CD1c-positive myeloid dendritic cell (primary cell): ENCODE data around the gene STX10.
"Not testable (repeated sequence)": the region's sequence is repeated elsewhere in the genome, so short reads cannot be mapped to it uniquely, and the experiment has no call there.

ENCODE experiments used
- DNase-seq: peaks from one replicate; pipeline ENCODE4 v3.0.0-alpha.2; 2016; ENCODE audit errors: extremely low spot score

The STX10 gene

DNA sequence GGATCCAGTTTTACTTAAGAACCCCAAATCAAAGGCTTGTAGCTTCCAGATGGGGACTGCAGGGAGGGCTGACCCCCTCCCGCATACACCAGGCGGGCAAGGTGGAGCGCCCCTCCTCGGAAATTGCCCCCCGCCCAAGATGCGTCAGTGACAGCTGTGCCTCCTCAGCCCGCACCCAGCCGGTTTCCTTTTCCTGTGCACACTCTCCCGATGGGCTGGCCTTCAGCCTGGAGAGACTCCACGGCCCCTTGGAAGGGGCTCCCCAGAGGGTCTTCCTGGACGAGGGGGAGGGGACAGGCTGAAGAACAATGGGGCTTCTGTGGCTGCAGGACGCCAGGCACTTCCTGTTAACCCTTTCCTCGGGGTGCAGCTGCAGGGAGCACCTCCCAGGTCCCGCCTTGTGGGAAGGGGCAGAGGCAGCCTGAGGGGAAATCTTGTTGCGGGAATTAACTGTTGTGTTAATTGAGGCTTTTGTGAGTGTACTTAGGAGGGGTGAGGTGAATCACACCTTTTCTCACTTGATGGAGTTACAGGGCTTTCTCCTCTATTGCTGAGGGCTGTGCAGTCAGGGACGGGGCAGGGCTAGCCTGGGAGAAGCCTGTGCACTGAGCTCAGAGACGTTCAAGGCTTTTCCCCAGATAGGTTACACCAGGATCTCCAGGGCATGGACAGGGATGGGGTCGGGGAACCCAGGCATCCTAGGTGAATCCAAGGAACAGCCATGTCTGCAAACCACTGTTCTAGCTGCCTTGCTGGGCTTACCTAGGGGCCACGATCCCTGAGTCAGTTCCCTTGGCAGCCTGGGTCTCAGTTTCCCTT, 14.4 kb upstream of the STX10 start:
- DNase-seq = no peak

DNA sequence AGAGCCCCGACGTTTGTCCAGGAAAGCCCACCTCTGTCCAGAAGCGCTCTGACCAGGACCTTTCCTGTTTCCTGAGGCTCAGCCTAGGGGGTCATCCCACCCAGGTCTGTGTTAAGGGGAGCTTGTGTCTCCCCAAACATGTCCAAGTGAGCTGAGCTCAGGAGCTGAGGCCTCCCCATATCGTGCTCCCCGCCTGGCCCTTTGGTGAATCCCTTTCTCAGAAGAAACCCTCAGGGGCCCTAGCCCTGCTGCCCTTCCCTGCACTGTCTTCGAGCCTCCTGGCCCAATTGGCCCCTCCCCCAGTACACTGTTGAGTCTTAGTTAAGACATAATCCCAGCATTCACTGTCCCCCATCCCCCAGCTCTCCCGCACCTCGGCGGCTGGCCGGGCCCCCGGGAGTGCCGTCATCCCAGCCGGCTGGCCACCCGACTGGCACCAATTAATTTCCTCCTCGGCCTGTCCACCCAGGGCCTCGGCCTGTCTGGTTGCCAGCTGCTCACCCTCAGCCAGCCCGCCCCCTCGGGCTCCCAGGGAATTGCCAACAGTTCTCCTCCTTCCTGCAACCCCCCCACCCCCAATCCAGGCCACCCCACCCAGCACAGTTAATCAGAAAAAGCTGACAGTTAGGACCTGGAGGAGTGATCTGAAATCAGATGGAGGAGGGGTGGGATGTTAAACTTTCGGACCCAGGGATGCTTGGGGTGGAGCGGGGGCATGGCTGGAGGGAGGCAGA, 13.6 kb upstream of the STX10 start:
- DNase-seq = peak; percentile 38

DNA sequence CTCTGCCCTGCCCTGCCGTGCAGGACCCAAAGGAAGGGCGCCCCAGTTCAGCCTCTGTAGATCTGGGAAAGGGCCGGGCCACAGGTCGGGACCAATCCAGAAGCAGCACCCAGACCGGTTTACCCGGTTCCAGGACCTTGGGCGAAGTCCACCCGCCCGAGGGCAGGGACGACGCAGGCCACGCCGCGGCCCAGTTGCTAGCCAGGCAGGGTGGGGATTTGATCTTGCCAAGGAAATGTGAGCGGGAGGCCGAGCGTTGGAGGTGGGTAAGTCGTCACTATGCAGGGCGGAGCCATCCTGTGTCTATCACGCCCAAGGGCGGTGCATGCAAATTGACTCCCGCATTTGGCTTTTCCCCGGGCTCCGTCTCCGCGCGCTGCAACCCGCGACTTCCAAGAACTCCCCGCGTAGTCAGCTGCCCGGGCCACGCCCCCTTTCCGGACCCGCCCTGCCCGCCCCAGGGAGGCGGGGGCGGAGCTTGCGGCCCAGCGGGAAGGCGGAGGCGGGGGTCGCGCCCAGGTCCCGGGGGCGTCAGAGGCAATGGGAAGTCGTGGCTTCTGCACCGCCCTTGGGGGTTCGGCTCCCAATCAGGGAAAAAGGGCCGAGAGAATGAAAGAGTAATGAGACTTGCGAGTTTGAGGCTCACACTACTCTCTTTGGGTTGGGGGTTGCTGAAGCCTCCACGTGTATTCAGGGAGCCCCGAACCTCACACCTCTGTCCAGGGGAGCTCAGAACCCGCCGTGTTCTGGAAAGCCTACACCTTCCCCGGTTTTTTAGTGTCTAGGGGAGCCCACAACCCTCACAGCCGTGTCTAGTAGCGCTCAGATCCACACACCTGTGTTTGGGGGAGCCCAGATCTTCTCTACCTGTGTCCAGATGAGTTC, 12.8 kb upstream of the STX10 start:
- DNase-seq = peak; percentile 91

DNA sequence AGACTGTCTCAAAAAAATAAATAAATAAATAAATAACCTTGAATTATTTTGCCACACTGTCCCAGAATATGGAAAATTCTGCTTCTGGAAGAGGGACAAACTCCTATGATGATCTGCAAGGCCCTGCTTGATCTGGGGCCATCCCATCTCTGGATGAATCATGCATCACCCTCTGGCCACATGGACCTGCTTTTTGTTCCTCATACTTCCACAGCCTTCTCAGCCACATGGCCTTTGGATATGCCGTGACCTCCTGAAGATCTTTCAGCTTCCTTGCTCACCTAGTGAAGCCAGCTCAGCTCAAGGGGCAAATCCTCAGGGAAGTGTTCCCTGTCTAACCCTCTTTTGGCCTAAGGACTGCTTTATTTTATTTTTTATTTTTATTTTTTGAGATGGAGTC, 10.4 kb upstream of the STX10 start:
- peak; percentile 56 for DNase-seq

DNA sequence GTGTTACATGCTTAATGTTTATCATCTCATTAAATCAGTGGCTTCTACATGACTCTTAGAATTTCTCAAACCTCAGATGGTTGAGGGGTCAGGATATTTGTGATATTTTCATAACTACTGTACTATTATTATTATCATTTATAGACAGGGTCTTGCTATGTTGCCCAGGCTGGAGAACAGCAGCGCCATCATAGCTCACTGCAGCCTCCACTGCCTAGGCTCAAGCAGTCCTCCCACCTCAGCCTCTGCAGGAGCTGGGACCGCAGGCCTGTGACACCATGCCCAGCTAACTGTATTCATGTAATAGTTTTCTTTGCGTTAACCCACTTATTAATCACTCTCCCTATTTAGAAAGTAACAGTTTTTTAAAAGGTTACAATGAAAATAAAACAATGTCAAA, 9.5 kb upstream of the STX10 start:
- DNase-seq = no peak

DNA sequence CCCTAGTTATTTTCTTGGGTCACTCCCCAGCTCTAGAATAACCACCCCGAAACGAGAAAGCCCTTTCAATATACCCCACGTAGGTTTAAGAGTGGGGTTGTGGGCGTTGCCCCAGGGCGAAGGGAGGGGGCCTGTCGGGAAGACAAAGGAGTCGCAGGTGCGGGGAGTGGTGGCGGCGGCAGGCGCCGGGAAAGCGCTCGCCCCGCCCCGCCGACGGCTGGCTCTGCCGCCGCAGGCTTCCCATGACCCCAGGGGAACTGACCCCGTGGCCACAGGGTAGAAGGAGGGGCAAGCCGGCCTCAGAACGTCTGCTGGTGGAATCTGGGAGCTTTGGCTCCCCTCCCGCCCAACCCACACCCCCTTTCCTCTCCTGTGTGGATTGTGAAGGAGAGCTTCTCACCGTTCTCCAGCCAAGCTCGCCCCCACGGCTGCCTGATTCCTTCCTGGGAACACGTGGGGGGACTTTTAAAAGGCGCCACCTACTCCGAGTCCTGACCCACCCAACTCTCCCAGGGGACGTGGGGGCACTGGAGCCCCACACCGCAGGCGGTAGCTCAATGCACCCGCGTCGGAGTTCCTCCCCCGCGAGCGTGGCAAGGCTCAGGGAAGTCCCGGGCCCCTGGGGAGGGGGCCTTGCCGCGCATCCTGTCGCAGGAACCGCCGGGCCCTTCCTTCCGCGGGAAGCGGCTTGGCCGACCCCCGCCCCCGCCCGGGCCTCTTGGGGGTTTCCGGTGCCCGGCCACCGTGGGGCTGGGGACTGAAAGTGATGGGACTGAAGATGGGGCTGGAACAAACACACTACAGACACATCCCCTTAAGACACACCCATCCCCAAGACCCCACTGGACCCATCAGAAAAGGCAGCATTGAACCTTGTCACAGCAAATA, 5.5 kb upstream of the STX10 start:
- peak; percentile 73 for DNase-seq

DNA sequence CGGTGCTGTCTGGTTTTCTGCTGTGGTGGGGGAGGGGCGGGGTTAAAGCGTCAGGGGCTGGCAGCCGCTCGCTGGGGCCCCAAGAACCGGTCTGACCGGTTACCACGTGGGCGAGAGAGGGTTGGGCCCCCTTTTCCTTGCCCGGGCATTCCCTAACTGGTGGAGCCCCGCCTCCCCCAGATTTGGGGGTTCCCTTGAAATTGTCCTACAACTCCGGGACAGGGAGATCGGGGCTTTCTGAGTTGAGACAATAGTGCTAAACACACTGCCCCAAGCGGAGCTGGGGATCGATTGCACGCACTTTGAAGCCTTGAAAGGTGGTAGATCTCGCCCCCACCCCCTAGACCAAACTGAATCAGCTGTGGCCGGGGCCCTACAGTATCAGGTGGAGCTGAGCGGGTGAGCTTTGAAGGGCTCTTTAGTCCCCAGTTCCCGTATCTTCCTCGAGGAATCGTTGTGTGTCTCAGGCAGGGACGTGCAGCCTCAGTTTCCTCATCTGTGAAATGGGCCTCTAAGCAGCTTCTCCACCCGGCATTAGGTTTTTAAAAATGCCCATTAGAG, 4.8 kb upstream of the STX10 start:
- DNase-seq = peak; percentile 57

DNA sequence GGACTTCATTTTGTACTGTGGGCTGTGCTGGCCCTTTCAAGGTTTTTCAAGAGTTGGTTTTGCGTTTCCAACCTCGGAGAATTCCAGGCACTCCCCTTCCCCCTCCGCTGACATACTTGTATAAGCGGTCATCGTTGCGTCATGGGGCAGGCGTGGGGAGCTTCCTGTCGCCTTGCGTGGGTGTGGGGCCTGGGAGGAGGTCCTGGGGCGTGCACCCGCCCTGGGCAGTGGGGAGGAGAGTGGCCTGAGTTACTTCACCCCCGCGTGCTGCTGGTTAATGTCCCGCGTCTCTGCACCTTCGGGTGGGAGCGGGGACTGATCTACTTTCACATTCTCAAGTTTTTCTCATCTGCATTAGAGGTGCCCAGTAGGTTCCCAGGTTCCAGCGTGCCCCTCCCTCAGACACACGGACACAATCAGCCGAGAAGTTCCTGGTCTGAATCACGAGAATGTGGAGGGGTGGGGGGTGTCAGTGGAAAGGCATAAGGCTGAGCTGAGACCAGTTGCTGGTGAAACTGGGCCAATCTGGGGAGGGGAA, 4.1 kb upstream of the STX10 start:
- DNase-seq = peak; percentile 95

DNA sequence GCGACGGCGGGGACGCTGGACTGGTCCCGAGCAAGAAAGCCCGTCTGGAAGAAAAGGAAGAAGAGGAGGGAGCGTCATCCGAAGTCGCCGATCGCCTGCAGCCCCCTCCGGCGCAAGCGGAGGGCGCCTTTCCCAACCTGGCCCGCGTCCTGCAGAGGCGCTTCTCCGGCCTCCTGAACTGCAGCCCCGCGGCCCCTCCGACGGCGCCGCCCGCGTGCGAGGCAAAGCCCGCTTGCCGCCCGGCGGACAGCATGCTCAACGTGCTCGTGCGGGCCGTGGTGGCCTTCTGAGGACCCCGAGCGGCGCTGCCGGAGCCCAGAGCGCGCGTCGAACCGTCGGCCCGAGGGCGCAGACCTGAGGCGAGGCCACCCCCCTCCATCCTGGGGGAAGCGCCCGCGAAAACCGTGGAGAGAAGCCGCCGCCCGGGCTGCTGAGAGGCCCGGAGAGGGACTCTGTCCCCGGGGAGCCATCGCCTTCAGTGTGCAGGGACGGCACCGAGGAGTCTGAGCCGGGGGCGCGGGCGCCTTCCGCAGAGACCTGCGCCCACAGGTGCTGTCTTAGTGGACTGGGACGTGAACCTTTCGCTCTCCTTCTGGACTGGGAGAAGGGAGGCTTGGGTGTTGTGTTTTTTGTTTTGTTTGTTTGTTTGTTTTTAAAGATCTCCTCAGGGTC, 3.5 kb upstream of the STX10 start:
- DNase-seq = no peak

DNA sequence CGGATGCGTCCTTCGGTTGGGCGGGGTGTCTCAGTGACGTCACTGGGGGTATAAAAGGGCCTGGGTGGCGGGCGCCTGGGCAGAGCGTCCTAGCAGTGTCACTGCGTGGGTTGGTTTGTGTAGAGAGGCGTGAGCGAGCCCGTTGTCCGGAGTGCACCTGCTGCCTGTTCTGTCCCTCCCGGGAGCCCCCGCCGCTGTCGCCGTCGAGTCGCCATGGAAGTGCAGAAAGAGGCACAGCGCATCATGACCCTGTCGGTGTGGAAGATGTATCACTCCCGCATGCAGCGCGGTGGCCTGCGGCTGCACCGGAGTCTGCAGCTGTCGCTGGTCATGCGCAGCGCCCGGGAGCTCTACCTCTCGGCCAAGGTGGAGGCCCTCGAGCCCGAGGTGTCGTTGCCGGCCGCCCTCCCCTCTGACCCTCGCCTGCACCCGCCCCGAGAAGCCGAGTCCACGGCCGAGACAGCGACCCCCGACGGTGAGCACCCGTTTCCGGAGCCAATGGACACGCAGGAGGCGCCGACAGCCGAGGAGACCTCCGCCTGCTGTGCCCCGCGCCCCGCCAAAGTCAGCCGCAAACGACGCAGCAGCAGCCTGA, 2.9 kb upstream of the STX10 start:
- peak; percentile 99 for DNase-seq

DNA sequence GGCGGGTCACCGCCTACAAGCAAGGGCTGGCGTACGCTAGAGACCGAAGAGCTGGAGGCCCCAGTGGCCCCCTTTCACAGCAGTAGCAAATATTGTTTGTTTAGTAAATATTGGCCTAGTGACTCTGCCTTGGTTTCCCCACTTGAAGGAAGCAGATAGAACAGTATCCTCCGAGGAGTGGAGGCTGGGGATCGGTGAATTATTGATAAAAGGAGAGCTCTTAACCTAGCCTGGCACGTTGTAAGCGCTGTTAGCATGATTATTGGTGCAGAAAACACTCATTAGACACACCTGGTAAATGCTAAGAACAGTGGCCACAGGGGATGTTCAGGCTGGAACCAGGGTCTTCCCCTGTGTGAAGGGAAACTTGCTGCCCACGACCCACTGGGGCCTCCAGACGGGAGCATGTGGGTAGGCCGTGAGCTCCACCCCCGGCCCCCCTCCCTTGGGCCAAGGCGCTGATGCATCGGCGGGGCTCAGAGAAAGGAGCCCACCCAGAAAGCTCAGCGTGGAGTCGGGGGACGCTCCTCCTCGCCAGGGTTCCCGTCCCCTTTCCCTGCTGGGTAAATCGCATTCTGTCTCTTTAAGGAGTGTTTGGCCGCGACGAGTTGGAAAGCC, 2.3 kb upstream of the STX10 start:
- no peak for DNase-seq

DNA sequence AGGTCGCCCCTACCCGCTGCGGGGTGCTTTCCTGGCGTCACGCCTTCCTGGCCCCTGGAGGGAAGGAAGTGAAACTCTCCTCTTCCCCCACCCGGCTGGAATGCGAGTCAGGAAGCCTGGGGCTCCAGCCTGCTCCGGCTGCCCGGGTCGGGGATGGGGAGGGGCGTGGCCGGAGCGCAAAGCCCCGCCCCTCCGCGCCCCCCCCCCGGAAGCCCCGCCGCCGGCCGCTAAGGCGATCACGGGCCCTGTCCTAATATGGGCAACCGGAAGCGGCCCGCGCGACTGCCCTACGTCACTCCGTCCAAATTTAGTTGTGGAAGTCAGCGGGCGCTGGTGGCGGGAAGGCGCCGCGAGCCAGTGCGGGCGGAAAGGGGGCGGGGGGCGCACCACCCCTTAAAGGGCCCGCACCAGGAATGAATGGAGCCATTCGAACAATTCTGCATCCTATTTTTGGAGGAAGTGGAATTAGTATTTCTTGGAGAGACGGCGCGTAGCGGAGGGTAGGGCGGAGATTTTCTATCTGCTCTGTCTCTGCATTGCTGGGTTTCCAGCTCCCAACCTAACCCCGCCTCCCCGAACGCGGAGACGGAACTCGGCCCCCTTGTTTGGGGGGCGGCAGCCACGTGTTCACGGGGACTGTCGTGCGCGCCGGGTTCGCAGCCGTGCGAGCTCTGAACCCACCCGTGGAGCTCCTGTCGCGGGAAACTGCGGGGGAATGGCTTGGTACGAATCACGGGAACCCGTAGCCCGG, 1.6 kb upstream of the STX10 start:
- DNase-seq = peak; percentile 98

DNA sequence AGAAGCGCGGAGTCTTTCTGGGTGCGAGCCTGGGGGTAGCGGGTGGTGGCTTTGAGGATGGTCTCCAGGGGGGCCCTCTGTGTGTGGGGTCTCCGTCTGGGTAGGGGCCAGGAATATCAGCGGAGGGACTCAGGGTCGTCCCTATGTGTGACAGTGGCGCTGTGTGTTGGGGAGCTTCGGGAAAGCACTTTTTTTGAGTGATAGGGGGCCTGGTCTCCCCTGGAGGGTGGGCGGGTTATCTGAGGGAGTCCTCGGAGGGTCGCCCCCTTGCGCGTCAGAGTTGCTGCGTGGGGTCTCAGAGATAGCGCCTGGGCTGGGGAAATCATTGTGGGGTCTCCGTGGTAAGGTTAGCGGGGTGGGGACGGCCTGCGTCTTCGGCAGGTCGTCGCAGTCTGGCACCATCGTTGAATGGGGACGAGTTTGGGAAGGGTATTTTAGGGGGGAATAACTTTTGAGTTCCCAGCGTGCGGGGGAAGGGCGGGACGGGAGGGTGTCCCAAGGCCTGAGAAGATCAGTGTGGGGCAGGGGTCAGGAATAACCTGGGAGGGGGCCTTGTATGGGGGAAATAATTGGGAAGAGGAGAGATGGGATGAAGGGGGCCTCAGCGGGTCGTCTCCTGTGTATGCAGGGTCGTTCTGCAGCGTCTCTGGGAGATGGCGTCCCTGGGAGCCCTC, 893 bp upstream of the STX10 start:
- DNase-seq = no peak

DNA sequence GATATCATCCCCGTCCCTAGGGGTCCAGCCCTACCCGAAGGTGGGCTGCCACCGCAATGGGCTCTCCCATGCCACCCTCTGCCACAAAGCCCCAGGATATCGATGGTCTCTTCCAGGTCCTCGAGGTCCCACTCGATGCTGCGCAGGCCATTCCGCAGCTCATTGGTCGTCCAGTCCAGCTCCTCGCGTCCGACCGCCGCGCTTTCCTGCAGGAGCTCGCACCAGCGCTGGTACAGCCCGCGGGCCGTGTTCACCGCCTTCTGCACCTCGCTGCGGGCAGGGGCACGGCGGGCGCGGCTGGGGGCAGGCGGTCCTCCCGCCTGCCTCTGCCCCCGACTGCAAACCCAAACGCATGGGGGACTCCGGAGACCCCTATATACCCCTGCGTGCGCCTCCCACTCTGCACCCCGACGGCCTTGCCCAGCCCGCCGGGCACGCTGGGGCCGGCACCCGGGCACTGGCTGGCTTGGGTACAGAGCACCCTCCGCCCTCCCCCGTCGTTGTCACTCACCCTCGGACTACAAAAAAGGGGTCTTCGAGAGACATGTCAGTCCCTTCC, 468 bp downstream of the STX10 start:
- DNase-seq = peak; percentile 44

DNA sequence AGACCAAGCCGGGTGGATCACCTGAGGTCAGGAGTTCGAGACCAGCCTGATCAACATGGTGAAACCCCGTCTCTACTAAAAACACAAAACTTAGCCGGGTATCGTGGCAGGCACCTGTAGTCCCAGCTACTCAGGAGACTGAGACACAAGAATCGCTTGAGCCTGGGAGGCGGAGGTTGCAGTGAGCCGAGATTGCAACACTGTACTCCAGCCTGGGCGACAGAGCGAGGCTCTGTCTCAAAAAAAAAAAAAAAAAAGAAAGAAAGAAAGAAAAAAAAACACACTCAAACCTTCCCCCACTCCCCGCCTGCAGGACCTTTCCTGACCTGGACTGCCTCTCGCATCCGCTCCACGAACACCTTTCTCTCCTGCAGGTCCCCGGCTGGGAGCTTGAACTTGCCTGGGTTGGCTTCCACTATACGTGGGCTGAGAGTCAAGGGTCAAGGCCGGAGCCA, 975 bp downstream of the STX10 start:
- DNase-seq = not testable (repeated sequence)

DNA sequence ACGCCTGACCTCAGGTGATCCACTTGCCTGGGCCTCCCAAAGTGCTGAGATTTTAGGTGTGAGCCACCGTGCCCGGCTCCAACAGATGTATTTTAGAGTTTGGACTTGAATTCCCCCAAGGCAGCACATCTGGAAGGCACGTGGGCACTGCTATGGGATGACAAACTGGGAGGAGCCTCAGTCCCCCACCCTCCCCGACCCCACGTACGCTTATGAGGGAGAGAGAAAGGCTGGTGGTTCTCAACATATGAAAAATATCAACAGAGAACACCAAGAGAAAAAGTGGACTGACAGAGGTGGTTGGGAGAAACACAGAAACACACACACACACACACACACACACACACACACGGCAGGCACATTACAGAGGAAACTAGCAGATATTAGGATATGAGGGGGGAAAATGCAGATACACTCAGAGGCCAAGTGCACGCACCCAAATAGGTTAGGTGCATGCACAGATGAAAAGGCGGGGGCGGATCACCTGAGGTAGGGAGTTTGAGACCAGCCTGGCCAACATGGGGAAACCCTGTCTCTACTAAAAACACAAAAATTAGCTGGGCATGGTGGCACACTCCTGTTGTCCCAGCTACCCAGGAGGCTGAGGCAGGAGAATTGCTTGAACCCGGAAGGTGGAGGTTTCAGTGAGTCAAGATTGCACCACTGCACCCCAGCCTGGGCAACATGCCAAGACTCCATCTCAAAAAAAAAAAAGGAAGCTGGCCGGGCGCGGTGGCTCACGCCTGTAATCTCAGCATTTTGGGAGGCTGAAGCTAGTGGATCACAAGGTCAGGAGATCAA, 3.2 kb downstream of the STX10 start:
- DNase-seq = peak; percentile 91
